Measurements from ENCODE around the gene MYBPC2. TPM values are rescaled to one million over a fixed set of nuclear protein-coding genes. Genes with fewer than 3 reads are reported as not detected.

Gene MYBPC2
- total RNA-seq, 2 donors from 2014 or later: not detected

- no peak for DNase-seq
- intact Hi-C loops (cut with DNase I): no loop called here
- H3K27ac ChIP-seq: no peak overlapping the region
- TF ChIP-seq CTCF (IDR thresholded peaks at IDR 0.05): no peak
- H3K36me3 ChIP-seq: no peaks in the 10 kb centered on the region
- no peak overlapping the region for H3K4me3 ChIP-seq
- no peaks in the 10 kb centered on the region for H3K4me1 ChIP-seq
- H3K27me3 ChIP-seq: peaks cover 8% of the 10 kb centered on the region
- H3K9ac ChIP-seq (ENCODE audit: low read depth in 2 of 2, low read length in 2 of 2): peak overlapping the region; percentile 35 to 63
- H3K9me3 ChIP-seq: no peaks in the 10 kb centered on the region
These were observed 5.3 kb upstream of the MYBPC2 start for GRCh38 chr19:50427318-50427925.

- peak; percentile 78 for DNase-seq
- Histone ChIP-seq H3K36me3 (no peaks in the 10 kb centered on the region), H3K27me3 (peaks cover 13% of the 10 kb centered on the region), H3K4me1 (no peaks in the 10 kb centered on the region), H3K9ac (ENCODE audit: low read depth in 2 of 2, low read length in 2 of 2) (peak overlapping the region; percentile 35 to 63), H3K27ac (no peak overlapping the region), H3K9me3 (no peaks in the 10 kb centered on the region), H3K4me3 (peak overlapping the region; percentile 14)
- no peak for TF ChIP-seq CTCF (IDR thresholded peaks at IDR 0.05)
- intact Hi-C loops (cut with DNase I): no loop called here
These were observed 4.7 kb upstream of the MYBPC2 start for GRCh38 chr19:50427997-50428425.

- Histone ChIP-seq H3K4me3 (no peak overlapping the region), H3K36me3 (no peaks in the 10 kb centered on the region), H3K9ac (ENCODE audit: low read depth in 2 of 2, low read length in 2 of 2) (no peak overlapping the region), H3K4me1 (no peaks in the 10 kb centered on the region), H3K9me3 (no peaks in the 10 kb centered on the region), H3K27me3 (peaks cover 14% of the 10 kb centered on the region), H3K27ac (no peak overlapping the region)
- intact Hi-C loops (cut with DNase I): no loop called here
- no peak for DNase-seq
- TF ChIP-seq CTCF (IDR thresholded peaks at IDR 0.05): no peak
These were observed 3.8 kb upstream of the MYBPC2 start for GRCh38 chr19:50428772-50429463.

GRCh38 chr19:50430888-50431342, 1.8 kb upstream of the MYBPC2 start:
- TF ChIP-seq CTCF (IDR thresholded peaks at IDR 0.05): no peak
- no peaks in the 10 kb centered on the region for H3K36me3 ChIP-seq
- peak overlapping the region; percentile 64 for H3K4me3 ChIP-seq
- no peaks in the 10 kb centered on the region for H3K4me1 ChIP-seq
- H3K27me3 ChIP-seq: peaks cover 14% of the 10 kb centered on the region
- DNase-seq: no peak
- no peaks in the 10 kb centered on the region for H3K9me3 ChIP-seq
- no peak overlapping the region for H3K27ac ChIP-seq
- intact Hi-C loops (cut with DNase I): no loop called here
- peak overlapping the region; percentile 26 to 73 for H3K9ac ChIP-seq (ENCODE audit: low read depth in 2 of 2, low read length in 2 of 2)

GRCh38 chr19:50431343-50432220, 1.1 kb upstream of the MYBPC2 start:
- Histone ChIP-seq H3K4me3 (peak overlapping the region; percentile 64), H3K9ac (ENCODE audit: low read depth in 2 of 2, low read length in 2 of 2) (peak overlapping the region; percentile 39 to 73), H3K9me3 (no peaks in the 10 kb centered on the region), H3K27me3 (peaks cover 14% of the 10 kb centered on the region), H3K4me1 (no peaks in the 10 kb centered on the region), H3K36me3 (no peaks in the 10 kb centered on the region), H3K27ac (peak overlapping the region; percentile 21)
- TF ChIP-seq CTCF (IDR thresholded peaks at IDR 0.05): no peak
- intact Hi-C loops (cut with DNase I): no loop called here
- DNase-seq: peak; percentile 85

All from colonic mucosa (tissue), 4 donors.